SK-N-SH (cell line): ENCODE measurements around the gene RAD51. TPM values are rescaled to one million over a fixed set of nuclear protein-coding genes. Genes with fewer than 3 reads are reported as not detected.

ENCODE experiments used
- CTCF ChIA-PET: fragments of 300-600, 350-600 bp; formaldehyde crosslinking; extraction: SDS; loops from one replicate; lab custom pipeline; 2021; lab: Yijun Ruan, JAX
- POLR2A ChIA-PET: fragments of 350-600 bp; sonication (Branson Sonifier 250); formaldehyde crosslinking; extraction: SDS; loops from one replicate; lab custom pipeline; 2020; ENCODE audit warnings: antibody characterized with exemption, inconsistent platforms; lab: Yijun Ruan, JAX
- DNase-seq: peaks from one replicate; pipeline ENCODE4 v3.0.0; 2012
- H2AFZ ChIP-seq: fragments of 200-600 bp; sonication (generic); 2 replicates; pipeline ENCODE4 v1.8.1; 2016; ENCODE audit warnings: antibody characterized with exemption, mild to moderate bottlenecking, low read depth
- H3F3A ChIP-seq: fragments of 200-600 bp; sonication (generic); replicated peaks from 2 replicates; pipeline ENCODE3; 2016; ENCODE audit warnings: antibody characterized with exemption, mild to moderate bottlenecking; ENCODE audit not compliant: insufficient read depth
- H3K27ac ChIP-seq, 2 experiments: fragments of 200-500 bp in 1 of 2; fragments of 200-600 bp in 1 of 2; sonication (Bioruptor generic) in 1 of 2; sonication (generic), shearing (Covaris generic) in 1 of 2; 2 replicates each; pipeline versions ENCODE4 v1.5.1 to v1.6.1; 2014 to 2016; ENCODE audit warnings: low read depth in 2 of 2, inconsistent platforms in 1 of 2, low read length in 1 of 2, mild to moderate bottlenecking in 1 of 2, mixed read lengths in 1 of 2
- H3K27me3 ChIP-seq: fragments of 200-600 bp; sonication (generic), shearing (Covaris generic); 2 replicates; pipeline ENCODE4 v1.6.1; 2016; ENCODE audit warnings: mixed run types; ENCODE audit not compliant: insufficient read depth
- H3K36me3 ChIP-seq, 2 experiments: fragments of 200-500 bp in 1 of 2; fragments of 200-600 bp in 1 of 2; sonication (Bioruptor generic) in 1 of 2; sonication (generic) in 1 of 2; replicated peaks in 1 of 2; 2 replicates each; pipeline versions ENCODE3 to v1.5.1; 2014 to 2016; ENCODE audit warnings: low read length in 1 of 2, mild to moderate bottlenecking in 1 of 2; ENCODE audit not compliant: insufficient read depth in 2 of 2, control insufficient read depth in 1 of 2
- H3K4me1 ChIP-seq, 2 experiments: fragments of 200-500 bp in 1 of 2; fragments of 200-600 bp in 1 of 2; sonication (Bioruptor generic) in 1 of 2; sonication (generic), shearing (Covaris generic) in 1 of 2; 2 replicates each; pipeline versions ENCODE4 v1.5.1 to v1.6.1; 2014 to 2016; ENCODE audit warnings: low read depth in 1 of 2, low read length in 1 of 2, mixed run types in 1 of 2; ENCODE audit not compliant: insufficient read depth in 2 of 2, control insufficient read depth in 1 of 2
- H3K4me2 ChIP-seq: fragments of 200-600 bp; sonication (generic), shearing (Covaris generic); 2 replicates; pipeline ENCODE4 v1.6.1; 2017; ENCODE audit warnings: mixed run types
- H3K4me3 ChIP-seq, 2 experiments: fragments of 200-500 bp in 1 of 2; fragments of 200-600 bp in 1 of 2; sonication (Bioruptor generic) in 1 of 2; sonication (generic), shearing (Covaris generic) in 1 of 2; 2 replicates each; pipeline versions ENCODE4 v1.5.1 to v1.8.1; 2014 to 2016; ENCODE audit warnings: low read depth in 2 of 2, inconsistent platforms in 1 of 2, low read length in 1 of 2, mild to moderate bottlenecking in 1 of 2, mixed read lengths in 1 of 2, moderate library complexity in 1 of 2
- H3K79me2 ChIP-seq: fragments of 200-600 bp; sonication (generic); 2 replicates; pipeline ENCODE4 v1.8.1; 2017; ENCODE audit warnings: mild to moderate bottlenecking; ENCODE audit not compliant: insufficient read depth
- H3K9ac ChIP-seq: fragments of 200-600 bp; sonication (generic); 2 replicates; pipeline ENCODE4 v1.6.1; 2017; ENCODE audit warnings: mixed run types
- H3K9me2 ChIP-seq: fragments of 200-600 bp; sonication (generic); 2 replicates; pipeline ENCODE4 v1.6.1; 2017; ENCODE audit warnings: mixed run types
- H3K9me3 ChIP-seq: fragments of 200-600 bp; sonication (generic); 2 replicates; pipeline ENCODE4 v1.6.1; 2017; ENCODE audit warnings: mixed run types, mild to moderate bottlenecking, moderate library complexity
- H4K20me1 ChIP-seq: fragments of 200-600 bp; sonication (generic); 2 replicates; pipeline ENCODE4 v1.6.1; 2017; ENCODE audit warnings: mild to moderate bottlenecking, mixed run types; ENCODE audit not compliant: insufficient read depth
- CHD2 ChIP-seq: fragments of 150-350 bp; IDR thresholded peaks from 2 replicates; pipeline ENCODE4 v1.6.1; 2018; ENCODE audit warnings: low read length; ENCODE audit not compliant: partially characterized antibody
- ELF1 ChIP-seq: IDR thresholded peaks from 2 replicates; pipeline ENCODE4 v1.4.0; 2012
- EP300 ChIP-seq, 2 experiments: IDR thresholded peaks; 2 replicates each; pipeline versions ENCODE4 v1.4.0 to v1.6.1; 2012; ENCODE audit warnings: borderline replicate concordance in 1 of 2, low read depth in 1 of 2, low read length in 1 of 2
- EZH2phosphoT487 ChIP-seq: fragments of 200-600 bp; sonication (generic); IDR thresholded peaks from 2 replicates; pipeline ENCODE4 v1.6.1; 2017; ENCODE audit warnings: low read depth, mixed run types, mild to moderate bottlenecking, antibody characterized with exemption, moderate library complexity, borderline replicate concordance
- FOXJ3 ChIP-seq: sonication (generic); formaldehyde crosslinking; IDR thresholded peaks from 2 replicates; pipeline ENCODE4 v1.5.1; 2020; ENCODE audit warnings: mild to moderate bottlenecking, missing genetic modification reagents
- FOXM1 ChIP-seq: IDR thresholded peaks from 2 replicates; pipeline ENCODE4 v1.4.0; 2012; ENCODE audit warnings: low read depth, mild to moderate bottlenecking
- GABPA ChIP-seq: IDR thresholded peaks from 2 replicates; pipeline ENCODE4 v1.4.0; 2012; ENCODE audit warnings: low read depth, mild to moderate bottlenecking
- JUND ChIP-seq: IDR thresholded peaks from 2 replicates; pipeline ENCODE4 v1.4.0; 2012
- MXI1 ChIP-seq: IDR thresholded peaks from 2 replicates; pipeline ENCODE4 v1.6.1; 2012; ENCODE audit warnings: mild to moderate bottlenecking, low read depth, low read length, improper control_type of control experiment
- NFIC ChIP-seq: IDR thresholded peaks from 2 replicates; pipeline ENCODE4 v1.4.0; 2012; ENCODE audit warnings: borderline replicate concordance
- NRF1 ChIP-seq: IDR thresholded peaks from 2 replicates; pipeline ENCODE4 v1.6.1; 2012; ENCODE audit warnings: low read depth, mild to moderate bottlenecking, low read length
- POLR2AphosphoS5 ChIP-seq: IDR thresholded peaks from 2 replicates; pipeline ENCODE4 v1.6.1; 2012; ENCODE audit warnings: low read depth, low read length
- RCOR1 ChIP-seq: fragments of 150-350 bp; IDR thresholded peaks from 2 replicates; pipeline ENCODE4 v1.6.1; 2017; ENCODE audit warnings: antibody characterized with exemption, low read length
- RFX5 ChIP-seq: IDR thresholded peaks from 2 replicates; pipeline ENCODE4 v1.6.1; 2012; ENCODE audit warnings: mild to moderate bottlenecking, improper control_type of control experiment, low read length
- RXRA ChIP-seq: IDR thresholded peaks from 2 replicates; pipeline ENCODE4 v1.4.0; 2012; ENCODE audit warnings: low read depth, mild to moderate bottlenecking, borderline replicate concordance
- SIN3A ChIP-seq: IDR thresholded peaks from 2 replicates; pipeline ENCODE4 v1.6.1; 2012; ENCODE audit warnings: low read depth, mild to moderate bottlenecking, low read length, moderate library complexity, borderline replicate concordance
- SMC3 ChIP-seq: IDR thresholded peaks from 2 replicates; pipeline ENCODE4 v1.6.1; 2012; ENCODE audit warnings: low read depth, low read length, improper control_type of control experiment
- TAF1 ChIP-seq: IDR thresholded peaks from 2 replicates; pipeline ENCODE4 v1.6.1; 2012; ENCODE audit warnings: low read depth, mild to moderate bottlenecking, low read length, moderate library complexity, borderline replicate concordance
- TCF12 ChIP-seq: IDR thresholded peaks from 2 replicates; pipeline ENCODE4 v1.4.0; 2012
- YY1 ChIP-seq: IDR thresholded peaks from 2 replicates; pipeline ENCODE4 v1.4.0; 2012; ENCODE audit warnings: low read depth, mild to moderate bottlenecking
- ZBTB33 ChIP-seq: IDR thresholded peaks from 2 replicates; pipeline ENCODE4 v1.4.0; 2012; ENCODE audit warnings: low read depth, borderline replicate concordance
- WGBS: methylation state at CpG from one replicate; pipeline ENCODE4 v1.1.6; 2017; ENCODE audit warnings: low lambda C conversion rate; 5-methylcytosine and 5-hydroxymethylcytosine counted together
- polyA plus RNA-seq, 3 experiments: library from polyadenylated mRNA; depleted of rRNA; stranded (reverse); fragments of >200 nt; gene quantifications; 2 replicates each; pipeline ENCODE4 v1.2.3, GENCODE V29; 2012
- TF ChIP-seq, protein P1 (sequence below): fragments of 200-600 bp; sonication (generic); IDR thresholded peaks from 2 replicates; pipeline ENCODE4 v1.6.1; 2017; ENCODE audit warnings: antibody characterized with exemption, mild to moderate bottlenecking, moderate library complexity
- TF ChIP-seq, protein P2 (sequence below): fragments of 150-350 bp; IDR thresholded peaks from 2 replicates; pipeline ENCODE4 v1.6.1; 2016; ENCODE audit warnings: mild to moderate bottlenecking, low read depth, low read length
- TF ChIP-seq, protein P3 (sequence below): IDR thresholded peaks from 2 replicates; pipeline ENCODE4 v1.4.0; 2012; ENCODE audit warnings: low read depth
- TF ChIP-seq, protein P4 (sequence below): IDR thresholded peaks from 2 replicates; pipeline ENCODE4 v1.4.0; 2012; ENCODE audit warnings: low read depth, borderline replicate concordance
- TF ChIP-seq, protein P5 (sequence below): fragments of 150-350 bp; IDR thresholded peaks from 2 replicates; pipeline ENCODE4 v1.6.1; 2017; ENCODE audit warnings: antibody characterized with exemption, low read length, low read depth, borderline replicate concordance
- TF ChIP-seq, protein P6 (sequence below): IDR thresholded peaks from 2 replicates; pipeline ENCODE4; 2012

Gene RAD51
- polyA plus RNA-seq, 1 of the 3 experiments (the other 2 are of a cell fraction): 7.6 TPM

GRCh38 chr15:40756938-40757337 is 62.0 kb downstream of the RAD51 start:
- no peak overlapping the region for H3K9ac ChIP-seq
- no peak overlapping the region; the same call in 1 of the 2 replicates for H3K4me2 ChIP-seq
- no peaks in the 10 kb centered on the region for H4K20me1 ChIP-seq
- H3K27me3 ChIP-seq: no peaks in the 10 kb centered on the region
- no peaks in the 10 kb centered on the region for H3K9me3 ChIP-seq
- H3K9me2 ChIP-seq: no peaks in the 10 kb centered on the region
- H3K79me2 ChIP-seq: peaks cover 29% of the 10 kb centered on the region
- H3F3A ChIP-seq: peaks cover 4% of the 10 kb centered on the region
- POLR2A ChIA-PET: interaction anchor here (0.5 to 1.6 kb wide), 10 partner anchors 9 to 631 kb away, joined by 3 to 9 read pairs (median 3); partner anchors contain the start of genes C15orf62, CHAC1, RAD51 and VPS18
- H3K36me3 ChIP-seq: peaks cover 3 to 6% of the 10 kb centered on the region in 2 experiments
- H3K4me1 ChIP-seq: peaks cover 0 to 25% of the 10 kb centered on the region in 2 experiments; a peak in 2 of 4 replicates
- peak overlapping the region; percentile 31 to 90; a peak in 3 of 4 replicates for H3K27ac ChIP-seq
- CTCF ChIA-PET: interaction anchor here (0.6 to 3.5 kb wide), 8 partner anchors 9 to 104 kb away, joined by 3 to 22 read pairs (median 3); partner anchors contain the start of gene C15orf62
- peak; percentile 89 for DNase-seq
- H2AFZ ChIP-seq: no peak overlapping the region
- 20% methylated on average over 6 of the region's 6 CpGs for WGBS
- H3K4me3 ChIP-seq: no peak overlapping the region
- TF ChIP-seq, protein P1, sequence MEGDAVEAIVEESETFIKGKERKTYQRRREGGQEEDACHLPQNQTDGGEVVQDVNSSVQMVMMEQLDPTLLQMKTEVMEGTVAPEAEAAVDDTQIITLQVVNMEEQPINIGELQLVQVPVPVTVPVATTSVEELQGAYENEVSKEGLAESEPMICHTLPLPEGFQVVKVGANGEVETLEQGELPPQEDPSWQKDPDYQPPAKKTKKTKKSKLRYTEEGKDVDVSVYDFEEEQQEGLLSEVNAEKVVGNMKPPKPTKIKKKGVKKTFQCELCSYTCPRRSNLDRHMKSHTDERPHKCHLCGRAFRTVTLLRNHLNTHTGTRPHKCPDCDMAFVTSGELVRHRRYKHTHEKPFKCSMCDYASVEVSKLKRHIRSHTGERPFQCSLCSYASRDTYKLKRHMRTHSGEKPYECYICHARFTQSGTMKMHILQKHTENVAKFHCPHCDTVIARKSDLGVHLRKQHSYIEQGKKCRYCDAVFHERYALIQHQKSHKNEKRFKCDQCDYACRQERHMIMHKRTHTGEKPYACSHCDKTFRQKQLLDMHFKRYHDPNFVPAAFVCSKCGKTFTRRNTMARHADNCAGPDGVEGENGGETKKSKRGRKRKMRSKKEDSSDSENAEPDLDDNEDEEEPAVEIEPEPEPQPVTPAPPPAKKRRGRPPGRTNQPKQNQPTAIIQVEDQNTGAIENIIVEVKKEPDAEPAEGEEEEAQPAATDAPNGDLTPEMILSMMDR: no peak
- TF ChIP-seq MXI1: peak; percentile 97
- no peak for TF ChIP-seq GABPA
- TF ChIP-seq TAF1: no peak
- TF ChIP-seq ELF1: no peak
- peak; percentile 70; the same call in 1 of the 2 replicates for TF ChIP-seq SIN3A
- TF ChIP-seq RXRA: no peak
- TF ChIP-seq, protein P2, sequence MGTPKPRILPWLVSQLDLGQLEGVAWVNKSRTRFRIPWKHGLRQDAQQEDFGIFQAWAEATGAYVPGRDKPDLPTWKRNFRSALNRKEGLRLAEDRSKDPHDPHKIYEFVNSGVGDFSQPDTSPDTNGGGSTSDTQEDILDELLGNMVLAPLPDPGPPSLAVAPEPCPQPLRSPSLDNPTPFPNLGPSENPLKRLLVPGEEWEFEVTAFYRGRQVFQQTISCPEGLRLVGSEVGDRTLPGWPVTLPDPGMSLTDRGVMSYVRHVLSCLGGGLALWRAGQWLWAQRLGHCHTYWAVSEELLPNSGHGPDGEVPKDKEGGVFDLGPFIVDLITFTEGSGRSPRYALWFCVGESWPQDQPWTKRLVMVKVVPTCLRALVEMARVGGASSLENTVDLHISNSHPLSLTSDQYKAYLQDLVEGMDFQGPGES: no peak
- TF ChIP-seq FOXM1: no peak
- peak; percentile 94 for TF ChIP-seq FOXJ3 (CRISPR knock-in tag)
- TF ChIP-seq RFX5: no peak; the same call in 1 of the 2 replicates
- TF ChIP-seq JUND: no peak
- no peak for TF ChIP-seq NRF1
- TF ChIP-seq SMC3: peak; percentile 15; the same call in 1 of the 2 replicates
- no peak for TF ChIP-seq ZBTB33
- TF ChIP-seq CHD2: peak; percentile 96
- TF ChIP-seq NFIC: no peak
- TF ChIP-seq, protein P3, sequence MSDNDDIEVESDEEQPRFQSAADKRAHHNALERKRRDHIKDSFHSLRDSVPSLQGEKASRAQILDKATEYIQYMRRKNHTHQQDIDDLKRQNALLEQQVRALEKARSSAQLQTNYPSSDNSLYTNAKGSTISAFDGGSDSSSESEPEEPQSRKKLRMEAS: peak; percentile 57
- TF ChIP-seq, protein P4, sequence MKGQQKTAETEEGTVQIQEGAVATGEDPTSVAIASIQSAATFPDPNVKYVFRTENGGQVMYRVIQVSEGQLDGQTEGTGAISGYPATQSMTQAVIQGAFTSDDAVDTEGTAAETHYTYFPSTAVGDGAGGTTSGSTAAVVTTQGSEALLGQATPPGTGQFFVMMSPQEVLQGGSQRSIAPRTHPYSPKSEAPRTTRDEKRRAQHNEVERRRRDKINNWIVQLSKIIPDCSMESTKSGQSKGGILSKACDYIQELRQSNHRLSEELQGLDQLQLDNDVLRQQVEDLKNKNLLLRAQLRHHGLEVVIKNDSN: peak; percentile 49; the same call in 1 of the 2 replicates
- peak; percentile 56; the same call in 1 of the 2 replicates for TF ChIP-seq TCF12
- peak in 1 of 2 experiments; percentile 95; a peak in 2 of 4 replicates for TF ChIP-seq EP300 (IDR thresholded peaks at IDR 0.05; ENCODE audit: borderline replicate concordance in 1 of 2, low read depth in 1 of 2, low read length in 1 of 2)
- TF ChIP-seq, protein P5, sequence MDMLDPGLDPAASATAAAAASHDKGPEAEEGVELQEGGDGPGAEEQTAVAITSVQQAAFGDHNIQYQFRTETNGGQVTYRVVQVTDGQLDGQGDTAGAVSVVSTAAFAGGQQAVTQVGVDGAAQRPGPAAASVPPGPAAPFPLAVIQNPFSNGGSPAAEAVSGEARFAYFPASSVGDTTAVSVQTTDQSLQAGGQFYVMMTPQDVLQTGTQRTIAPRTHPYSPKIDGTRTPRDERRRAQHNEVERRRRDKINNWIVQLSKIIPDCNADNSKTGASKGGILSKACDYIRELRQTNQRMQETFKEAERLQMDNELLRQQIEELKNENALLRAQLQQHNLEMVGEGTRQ: no peak; the same call in 1 of the 2 replicates
- 0 out of 2 replicates have a peak, but pooled peaks have one; percentile 30 for TF ChIP-seq POLR2AphosphoS5
- TF ChIP-seq RCOR1: peak; percentile 100
- no peak for TF ChIP-seq YY1
- TF ChIP-seq EZH2phosphoT487: no peak
- TF ChIP-seq, protein P6, sequence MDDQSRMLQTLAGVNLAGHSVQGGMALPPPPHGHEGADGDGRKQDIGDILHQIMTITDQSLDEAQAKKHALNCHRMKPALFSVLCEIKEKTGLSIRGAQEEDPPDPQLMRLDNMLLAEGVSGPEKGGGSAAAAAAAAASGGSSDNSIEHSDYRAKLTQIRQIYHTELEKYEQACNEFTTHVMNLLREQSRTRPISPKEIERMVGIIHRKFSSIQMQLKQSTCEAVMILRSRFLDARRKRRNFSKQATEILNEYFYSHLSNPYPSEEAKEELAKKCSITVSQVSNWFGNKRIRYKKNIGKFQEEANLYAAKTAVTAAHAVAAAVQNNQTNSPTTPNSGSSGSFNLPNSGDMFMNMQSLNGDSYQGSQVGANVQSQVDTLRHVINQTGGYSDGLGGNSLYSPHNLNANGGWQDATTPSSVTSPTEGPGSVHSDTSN: no peak
